Activated CD4-positive, alpha-beta memory T cell treated with anti-CD3 and anti-CD28 coated beads for 36 hours (primary cell): ENCODE data around the gene CYB561D1. TPM values are rescaled to one million over a fixed set of nuclear protein-coding genes. Genes with fewer than 3 reads are reported as not detected.

ENCODE experiments used
- CTCF ChIA-PET: fragments of 350-600 bp; sonication (Branson Sonifier 250); formaldehyde crosslinking; loops from one replicate; lab custom pipeline; 2021; ENCODE audit warnings: antibody characterized with exemption, inconsistent platforms; lab: Charles Lee
- POLR2A ChIA-PET: fragments of 350-600 bp; sonication (Branson Sonifier 250); formaldehyde crosslinking; loops from one replicate; lab custom pipeline; 2021; ENCODE audit warnings: antibody characterized with exemption; lab: Charles Lee
- DNase-seq: peaks from one replicate; pipeline ENCODE4 v3.0.0-alpha.2; 2020
- H3K27ac Mint-ChIP-seq: one replicate; pipeline ENCODE4 v1.8.0; 2021; ENCODE audit warnings: mixed read lengths
- H3K27me3 Mint-ChIP-seq: one replicate; pipeline ENCODE4 v1.8.0; 2021; ENCODE audit warnings: mixed read lengths
- H3K36me3 Mint-ChIP-seq: one replicate; pipeline ENCODE4 v1.8.0; 2021; ENCODE audit warnings: mixed read lengths
- H3K4me1 Mint-ChIP-seq: one replicate; pipeline ENCODE4 v1.8.0; 2021; ENCODE audit warnings: low read depth, mixed read lengths
- H3K4me3 Mint-ChIP-seq: one replicate; pipeline ENCODE4 v1.8.0; 2021; ENCODE audit warnings: mild to moderate bottlenecking, mixed read lengths
- H3K9me3 Mint-ChIP-seq: one replicate; pipeline ENCODE4 v1.8.0; 2021; ENCODE audit warnings: mixed read lengths
- intact Hi-C: fragments of 100-400 bp; cut with micrococcal nuclease; formaldehyde crosslinking; loops from one replicate; pipeline ENCODE4 v1.15.1; 2023
- total RNA-seq, 2 experiments: library from RNA; stranded (reverse); gene quantifications; one replicate each; pipeline ENCODE4 v1.2.3, GENCODE V29; 2021

Gene CYB561D1
- total RNA-seq, 2 experiments from 2014 or later, result 6.6 to 8.7 TPM

DNA sequence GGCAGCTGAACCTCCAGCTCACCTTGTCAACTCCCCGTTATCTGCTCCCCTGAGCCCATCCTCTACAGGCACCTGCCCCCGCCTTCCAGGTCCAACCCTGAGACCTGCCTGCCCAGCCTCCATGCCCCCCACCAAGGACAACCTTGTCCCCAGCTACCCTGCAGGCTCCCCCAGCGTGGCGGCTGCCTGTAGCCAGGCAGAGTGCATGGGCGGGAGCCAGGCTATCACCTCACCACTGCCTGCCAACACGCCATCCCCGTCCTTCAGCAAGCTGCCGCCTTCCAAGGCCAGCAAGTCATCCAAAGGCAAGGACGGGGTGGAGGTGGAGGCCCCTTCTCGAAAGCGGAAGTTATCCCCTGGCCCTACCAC is 3.0 kb upstream of the CYB561D1 start:
- DNase-seq, result no peak
- Mint-ChIP-seq H3K9me3 (no peaks in the 10 kb centered on the region), H3K4me3 (no peak overlapping the region), H3K4me1 (peaks cover 20% of the 10 kb centered on the region), H3K27me3 (no peaks in the 10 kb centered on the region), H3K36me3 (peaks cover 4% of the 10 kb centered on the region), H3K27ac (no peak overlapping the region)
- POLR2A ChIA-PET, result interaction anchor here (3.1 kb wide), 1 partner anchor 42 kb away, joined by 12 read pairs; no protein-coding TSS in a partner anchor
- intact Hi-C loops, result loop anchor here (5.0 kb wide), 2 partner anchors 126 to 389 kb away; partner anchors contain the start of genes AMPD2 and GNAT2
- CTCF ChIA-PET, result interaction anchor here (0.8 to 31.5 kb wide), 17 partner anchors 0 to 380 kb away, joined by 3 to 1096 read pairs (median 5); partner anchors contain the start of genes AMIGO1, ATXN7L2, CYB561D1 and GNAI3

DNA sequence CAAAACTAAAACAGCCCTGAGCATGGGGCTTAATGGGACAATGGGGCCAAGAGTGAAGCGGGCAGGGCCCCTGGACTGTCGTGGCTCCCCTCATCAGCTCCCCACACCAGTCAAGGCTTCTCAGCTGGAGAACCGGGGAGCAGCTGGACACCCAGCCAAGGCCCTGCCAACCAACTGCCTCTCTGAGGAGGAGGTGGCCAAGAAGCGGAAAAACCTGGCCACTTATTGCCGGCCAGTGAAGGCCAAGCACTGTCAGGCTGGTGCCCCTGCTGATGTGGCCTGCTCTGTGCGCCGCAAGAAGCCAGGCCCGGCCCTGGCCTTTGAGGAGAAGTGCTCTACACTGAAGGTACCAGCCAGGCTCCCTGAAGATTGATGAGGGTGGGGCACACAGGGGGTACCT is 2.5 kb upstream of the CYB561D1 start:
- no peak for DNase-seq
- ChIA-PET POLR2A (interaction anchor here (0.9 to 3.1 kb wide), 2 partner anchors 39 to 41 kb away, joined by 3 to 12 read pairs; no protein-coding TSS in a partner anchor), CTCF (interaction anchor here (0.9 to 31.5 kb wide), 14 partner anchors 0 to 381 kb away, joined by 3 to 1096 read pairs (median 4); partner anchors contain the start of genes AMIGO1, ATXN7L2, CYB561D1 and GNAI3)
- no peak overlapping the region for H3K27ac Mint-ChIP-seq
- peaks cover 9% of the 10 kb centered on the region for H3K36me3 Mint-ChIP-seq
- no peak overlapping the region for H3K4me3 Mint-ChIP-seq
- H3K4me1 Mint-ChIP-seq, result peaks cover 24% of the 10 kb centered on the region
- intact Hi-C loops, result loop anchor here (5.0 kb wide), 2 partner anchors 126 to 389 kb away; partner anchors contain the start of genes AMPD2 and GNAT2
- H3K9me3 Mint-ChIP-seq, result no peaks in the 10 kb centered on the region
- H3K27me3 Mint-ChIP-seq, result no peaks in the 10 kb centered on the region

DNA sequence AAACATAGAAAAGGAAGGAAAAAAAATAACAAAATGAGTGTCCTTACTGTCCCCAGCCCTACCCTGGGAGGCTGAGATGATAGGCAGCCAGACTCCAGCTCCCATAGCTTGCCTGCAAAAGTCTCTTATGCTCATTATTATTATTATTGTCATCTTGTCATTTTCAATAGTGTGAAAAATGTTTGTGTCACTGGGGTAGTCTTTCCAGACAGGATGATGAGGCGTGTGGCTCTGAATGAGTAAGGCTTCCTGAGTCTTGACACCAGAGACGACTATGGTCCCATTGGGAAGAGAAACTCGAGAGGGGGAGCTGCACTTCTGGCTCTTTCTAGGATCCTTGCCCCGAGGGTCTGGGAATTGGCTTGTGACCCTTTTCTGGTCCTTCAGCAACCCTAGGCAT is 1.1 kb upstream of the CYB561D1 start:
- DNase-seq, result no peak
- Mint-ChIP-seq H3K36me3 (peaks cover 9% of the 10 kb centered on the region), H3K9me3 (no peaks in the 10 kb centered on the region), H3K27ac (no peak overlapping the region), H3K27me3 (no peaks in the 10 kb centered on the region), H3K4me3 (no peak overlapping the region), H3K4me1 (peaks cover 35% of the 10 kb centered on the region)
- CTCF ChIA-PET, result interaction anchor here (0.6 to 31.5 kb wide), 14 partner anchors 2 to 242 kb away, joined by 3 to 1096 read pairs (median 5); partner anchors contain the start of genes AMIGO1, ATXN7L2, CELSR2 and CYB561D1
- intact Hi-C loops, result loop anchor here (5.0 kb wide), 2 partner anchors 125 to 390 kb away; partner anchors contain the start of genes AMPD2 and GNAT2
- POLR2A ChIA-PET, result interaction anchor here (1.0 to 3.4 kb wide), 5 partner anchors 9 to 67 kb away, joined by 3 to 21 read pairs (median 5); partner anchors contain the start of genes ATXN7L2, GNAI3 and PSMA5

DNA sequence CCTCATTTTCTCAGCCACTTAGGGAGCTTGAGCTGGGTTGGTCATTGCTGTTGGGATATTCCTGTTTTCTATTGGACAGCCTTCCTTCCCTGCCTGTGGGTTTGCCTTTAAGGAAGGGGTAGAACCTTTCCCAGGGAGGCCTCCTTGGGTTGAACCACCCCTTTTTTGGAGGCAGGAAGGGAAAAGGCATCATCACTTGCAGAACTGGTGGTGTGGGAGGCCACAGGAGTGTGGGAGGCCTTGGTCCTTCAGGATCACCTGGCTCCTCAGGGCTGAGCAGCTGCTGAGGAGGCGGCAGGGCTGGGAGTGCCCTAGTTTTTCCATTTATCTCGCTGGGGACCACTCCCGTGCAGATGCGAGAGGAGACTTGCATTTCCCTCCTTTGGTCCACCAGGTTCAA is 667 bp upstream of the CYB561D1 start:
- Mint-ChIP-seq H3K27me3 (no peaks in the 10 kb centered on the region), H3K4me3 (peak overlapping the region; percentile 89), H3K27ac (no peak overlapping the region), H3K4me1 (peaks cover 39% of the 10 kb centered on the region), H3K36me3 (peaks cover 9% of the 10 kb centered on the region), H3K9me3 (no peaks in the 10 kb centered on the region)
- POLR2A ChIA-PET, result interaction anchor here (1.4 to 3.4 kb wide), 5 partner anchors 9 to 67 kb away, joined by 5 to 21 read pairs (median 15); partner anchors contain the start of genes AMIGO1, ATXN7L2 and PSMA5
- CTCF ChIA-PET, result interaction anchor here (0.6 to 31.5 kb wide), 16 partner anchors 2 to 243 kb away, joined by 3 to 1096 read pairs (median 4); partner anchors contain the start of genes AMIGO1, ATXN7L2, CELSR2 and CYB561D1
- intact Hi-C loops, result loop anchor here (5.0 kb wide), 2 partner anchors 124 to 391 kb away; partner anchors contain the start of genes AMPD2 and GNAT2
- DNase-seq, result no peak

DNA sequence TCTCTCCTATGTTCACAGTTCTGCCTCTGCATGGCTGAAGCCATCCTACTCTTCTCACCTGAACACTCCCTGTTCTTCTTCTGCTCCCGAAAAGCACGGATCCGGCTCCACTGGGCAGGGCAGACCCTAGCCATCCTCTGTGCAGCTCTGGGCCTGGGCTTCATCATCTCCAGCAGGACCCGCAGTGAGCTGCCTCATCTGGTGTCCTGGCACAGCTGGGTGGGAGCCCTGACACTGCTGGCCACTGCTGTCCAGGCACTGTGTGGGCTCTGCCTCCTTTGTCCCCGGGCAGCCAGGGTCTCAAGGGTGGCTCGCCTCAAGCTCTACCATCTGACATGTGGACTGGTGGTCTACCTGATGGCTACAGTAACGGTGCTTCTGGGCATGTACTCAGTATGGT is 1.8 kb downstream of the CYB561D1 start:
- peak overlapping the region; percentile 89 for H3K4me3 Mint-ChIP-seq
- peaks cover 61% of the 10 kb centered on the region for H3K4me1 Mint-ChIP-seq
- ChIA-PET CTCF (interaction anchor here (1.3 to 31.5 kb wide), 5 partner anchors 5 to 257 kb away, joined by 4 to 1096 read pairs (median 437); partner anchors contain the start of genes AMIGO1, ATXN7L2, CYB561D1 and GPR61), POLR2A (interaction anchor here (1.1 kb wide), 1 partner anchor 9 kb away, joined by 4 read pairs; no protein-coding TSS in a partner anchor)
- no peaks in the 10 kb centered on the region for H3K9me3 Mint-ChIP-seq
- H3K36me3 Mint-ChIP-seq, result peaks cover 8% of the 10 kb centered on the region
- no peak overlapping the region for H3K27ac Mint-ChIP-seq
- DNase-seq, result no peak
- H3K27me3 Mint-ChIP-seq, result no peaks in the 10 kb centered on the region
- intact Hi-C loops, result loop anchor here (2.0 kb wide), 1 partner anchor 69 kb away; the partner anchor contains the start of gene PSMA5

DNA sequence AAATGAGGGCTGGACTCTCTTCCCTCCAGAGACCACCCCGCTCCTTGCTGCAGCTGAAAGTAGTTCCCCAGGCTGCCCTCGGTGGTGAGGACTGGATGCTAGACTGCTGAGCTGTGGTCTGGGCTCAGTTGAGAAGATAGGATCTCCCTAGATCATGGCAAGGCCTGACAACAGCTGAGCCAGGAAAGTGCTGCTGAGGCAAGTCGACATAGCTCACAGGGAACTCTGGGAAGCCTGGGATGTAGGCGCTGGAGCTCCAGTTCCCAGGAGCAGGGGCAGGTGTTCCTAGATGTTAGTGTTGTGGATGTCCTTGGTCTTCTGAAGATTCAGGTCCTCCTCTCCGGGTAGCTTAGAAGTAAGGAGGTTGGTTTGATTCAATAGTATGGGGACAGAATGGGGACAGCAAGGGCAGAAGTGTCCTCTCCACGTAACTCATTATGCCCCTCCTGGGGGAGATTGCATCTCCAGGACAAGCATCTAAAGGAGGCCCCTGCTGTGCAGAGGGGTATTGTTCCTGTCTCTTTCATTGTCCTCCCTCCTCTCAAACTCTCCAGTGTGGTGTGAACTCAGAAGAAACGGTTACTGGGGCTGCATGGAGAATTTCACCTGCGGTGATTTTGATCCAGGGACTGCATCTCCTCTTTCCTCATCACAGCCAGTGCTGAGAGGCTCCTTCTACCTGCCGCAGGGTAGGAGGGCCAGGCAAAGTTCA is 3.7 kb downstream of the CYB561D1 start:
- H3K9me3 Mint-ChIP-seq, result no peaks in the 10 kb centered on the region
- peak overlapping the region; percentile 56 for H3K27ac Mint-ChIP-seq
- H3K27me3 Mint-ChIP-seq, result no peaks in the 10 kb centered on the region
- H3K4me1 Mint-ChIP-seq, result peaks cover 79% of the 10 kb centered on the region
- ChIA-PET CTCF (interaction anchor here (0.9 to 31.5 kb wide), 9 partner anchors 5 to 143 kb away, joined by 3 to 1096 read pairs (median 6); partner anchors contain the start of genes AMIGO1, ATXN7L2, CYB561D1 and GPR61), POLR2A (interaction anchor here (1.8 to 3.3 kb wide), 3 partner anchors 11 to 33 kb away, joined by 4 to 11 read pairs (median 9); partner anchors contain the start of genes AMIGO1 and ATXN7L2)
- H3K36me3 Mint-ChIP-seq, result peaks cover 10% of the 10 kb centered on the region
- intact Hi-C loops, result no loop called here
- DNase-seq, result no peak
- H3K4me3 Mint-ChIP-seq, result no peak overlapping the region

DNA sequence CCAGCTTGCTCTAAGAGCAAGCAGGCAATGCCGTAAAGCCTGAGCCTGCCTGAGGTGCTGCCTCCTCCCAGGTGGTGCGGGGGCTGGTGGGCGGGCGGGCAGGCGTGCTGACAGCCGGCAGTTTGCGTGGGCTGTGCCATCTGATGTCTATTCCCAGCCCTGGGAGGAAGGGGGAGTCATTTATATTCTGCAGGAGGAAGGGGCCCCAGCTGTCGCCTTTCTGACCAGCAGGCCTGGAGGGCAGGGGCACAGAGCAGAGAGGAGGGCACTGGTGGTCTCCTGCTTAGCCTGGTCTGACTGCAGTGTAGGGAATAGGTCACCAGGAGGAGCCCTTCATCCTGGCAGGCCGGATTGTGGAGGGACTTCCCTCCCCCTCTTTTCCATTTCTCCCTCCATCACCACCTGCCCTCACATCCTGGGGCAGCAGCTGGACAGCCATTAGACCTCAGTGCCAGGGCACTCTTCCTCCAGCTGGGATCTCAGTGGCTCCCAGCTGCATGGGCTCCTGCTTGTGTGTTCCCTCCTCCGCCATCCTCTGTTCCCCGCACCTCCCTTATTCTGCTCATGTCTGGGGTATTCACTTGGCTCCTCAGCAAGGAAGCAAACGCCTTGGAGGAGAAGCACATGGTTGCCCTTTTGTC is 4.4 kb downstream of the CYB561D1 start:
- no peaks in the 10 kb centered on the region for H3K9me3 Mint-ChIP-seq
- CTCF ChIA-PET, result interaction anchor here (0.7 to 31.5 kb wide), 9 partner anchors 4 to 538 kb away, joined by 3 to 1096 read pairs (median 6); partner anchors contain the start of genes AMIGO1, ATXN7L2, CYB561D1 and GPR61
- POLR2A ChIA-PET, result interaction anchor here (0.6 to 3.3 kb wide), 5 partner anchors 9 to 34 kb away, joined by 3 to 11 read pairs (median 4); partner anchors contain the start of genes AMIGO1 and ATXN7L2
- H3K4me3 Mint-ChIP-seq, result no peak overlapping the region
- peak overlapping the region; percentile 56 for H3K27ac Mint-ChIP-seq
- peaks cover 10% of the 10 kb centered on the region for H3K36me3 Mint-ChIP-seq
- DNase-seq, result peak; percentile 40
- H3K27me3 Mint-ChIP-seq, result no peaks in the 10 kb centered on the region
- peaks cover 80% of the 10 kb centered on the region for H3K4me1 Mint-ChIP-seq
- intact Hi-C loops, result no loop called here

DNA sequence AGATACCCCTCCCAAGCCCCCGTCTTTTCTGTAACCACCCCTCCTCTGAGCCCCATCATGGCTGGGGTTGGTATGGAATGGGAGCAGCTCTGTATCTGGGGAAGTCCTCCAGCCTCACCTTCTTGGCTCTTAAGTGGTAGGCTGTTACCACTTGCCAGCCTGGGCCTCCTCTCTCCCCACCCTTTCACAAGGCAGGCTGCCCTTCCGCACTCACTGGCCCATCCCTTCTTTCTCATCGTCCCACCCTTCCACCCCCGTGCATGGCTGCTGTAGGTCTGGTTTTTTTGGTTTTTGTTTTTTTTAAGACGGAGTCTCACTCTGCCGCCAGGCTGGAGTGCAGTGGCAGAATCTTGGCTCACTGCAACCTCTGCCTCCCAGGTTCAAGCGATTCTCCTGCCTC is 5.2 kb downstream of the CYB561D1 start:
- Mint-ChIP-seq H3K27ac (peak overlapping the region; percentile 38), H3K27me3 (no peaks in the 10 kb centered on the region), H3K4me1 (peaks cover 85% of the 10 kb centered on the region), H3K9me3 (no peaks in the 10 kb centered on the region), H3K4me3 (no peak overlapping the region), H3K36me3 (peaks cover 10% of the 10 kb centered on the region)
- intact Hi-C loops, result no loop called here
- ChIA-PET POLR2A (interaction anchor here (0.6 to 3.3 kb wide), 5 partner anchors 8 to 33 kb away, joined by 3 to 11 read pairs (median 4); partner anchors contain the start of genes AMIGO1 and ATXN7L2), CTCF (interaction anchor here (0.6 to 31.5 kb wide), 11 partner anchors 3 to 537 kb away, joined by 3 to 1096 read pairs (median 4); partner anchors contain the start of genes AMIGO1, ATXN7L2, CYB561D1 and GPR61)
- no peak for DNase-seq

DNA sequence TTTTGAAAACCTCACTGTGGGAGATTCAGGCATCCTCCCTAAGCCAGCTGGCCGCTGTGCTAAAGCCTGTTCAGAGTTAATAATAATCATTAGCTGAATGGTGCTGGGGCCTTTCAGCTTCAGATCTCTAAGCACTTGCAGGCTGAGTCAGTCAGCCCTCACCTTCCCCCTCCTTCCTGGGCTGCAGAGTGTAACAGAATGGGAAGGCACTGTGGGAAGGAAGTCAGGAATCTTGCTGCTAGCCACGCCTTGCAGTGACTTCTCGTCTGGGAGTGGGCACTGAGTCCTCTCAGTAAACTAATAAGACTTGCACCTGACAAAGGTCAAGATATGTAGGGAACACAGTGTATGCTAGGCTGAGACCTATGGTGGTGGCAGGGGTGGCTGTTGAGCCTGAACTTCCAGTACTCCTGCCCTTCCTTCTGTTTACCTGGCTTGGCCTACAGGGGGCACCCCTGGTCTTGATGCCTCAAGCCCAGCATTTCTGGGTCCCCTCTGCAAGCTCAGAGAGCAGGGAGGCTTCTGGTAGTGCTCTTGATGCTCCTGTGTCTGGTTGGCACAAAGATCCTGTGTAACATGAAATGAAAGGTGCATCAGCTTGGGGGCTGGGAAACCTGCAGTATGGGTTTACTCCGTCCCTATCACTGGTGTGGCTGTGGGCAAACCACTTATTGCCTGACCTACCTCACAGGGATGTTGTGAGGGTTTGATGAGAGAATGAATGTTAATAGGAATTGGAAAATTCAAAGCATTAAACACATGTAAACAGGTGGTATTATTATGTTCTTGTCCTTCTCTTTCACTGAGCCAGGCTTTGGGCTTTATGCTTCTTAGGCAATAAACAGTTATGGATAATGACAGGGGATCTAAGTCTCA is 6.0 kb downstream of the CYB561D1 start:
- Mint-ChIP-seq H3K4me1 (peaks cover 88% of the 10 kb centered on the region), H3K27ac (peak overlapping the region; percentile 38), H3K9me3 (no peaks in the 10 kb centered on the region), H3K36me3 (peaks cover 10% of the 10 kb centered on the region), H3K27me3 (no peaks in the 10 kb centered on the region), H3K4me3 (no peak overlapping the region)
- intact Hi-C loops, result loop anchor here (1.0 to 5.0 kb wide), 2 partner anchors 32 to 122 kb away; no protein-coding TSS in a partner anchor
- ChIA-PET POLR2A (interaction anchor here (2.8 to 3.3 kb wide), 2 partner anchors 9 to 31 kb away, joined by 9 to 11 read pairs; partner anchors contain the start of gene AMIGO1), CTCF (interaction anchor here (0.6 to 31.5 kb wide), 10 partner anchors 2 to 250 kb away, joined by 3 to 1096 read pairs (median 4); partner anchors contain the start of genes AMIGO1, ATXN7L2, CELSR2 and CYB561D1)
- peak; percentile 70 for DNase-seq

DNA sequence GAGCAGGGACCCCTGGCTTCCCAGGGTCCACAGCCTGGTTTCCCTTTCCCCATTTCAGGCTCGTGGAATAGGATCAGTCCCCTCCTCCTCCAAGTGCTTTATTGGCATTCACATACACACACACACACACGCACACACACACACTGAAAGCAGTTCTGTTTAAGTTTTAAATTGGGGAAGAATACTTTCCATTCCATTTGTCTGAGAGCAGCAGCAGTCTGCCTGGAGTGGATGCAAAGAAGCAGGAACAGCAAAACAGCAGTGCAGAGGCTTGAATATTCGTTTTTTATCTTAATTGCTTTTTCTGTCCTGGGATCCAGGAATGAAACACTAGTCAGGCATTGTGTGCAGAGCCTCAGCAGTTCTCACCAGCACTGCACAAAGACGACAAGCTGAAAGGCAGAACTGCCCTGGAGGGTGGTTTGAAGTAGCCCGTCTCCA is 7.1 kb downstream of the CYB561D1 start:
- no peaks in the 10 kb centered on the region for H3K9me3 Mint-ChIP-seq
- POLR2A ChIA-PET, result interaction anchor here (2.8 kb wide), 1 partner anchor 17 kb away, joined by 11 read pairs; the partner anchor contains the start of gene ATXN7L2
- H3K4me3 Mint-ChIP-seq, result no peak overlapping the region
- H3K4me1 Mint-ChIP-seq, result peaks cover 88% of the 10 kb centered on the region
- H3K27ac Mint-ChIP-seq, result peak overlapping the region; percentile 54
- intact Hi-C loops, result loop anchor here (1.0 to 5.0 kb wide), 2 partner anchors 31 to 121 kb away; no protein-coding TSS in a partner anchor
- CTCF ChIA-PET, result interaction anchor here (0.6 to 31.5 kb wide), 6 partner anchors 1 to 249 kb away, joined by 3 to 1096 read pairs (median 232); partner anchors contain the start of genes AMIGO1, ATXN7L2, CYB561D1 and GPR61
- no peaks in the 10 kb centered on the region for H3K27me3 Mint-ChIP-seq
- peaks cover 9% of the 10 kb centered on the region for H3K36me3 Mint-ChIP-seq
- no peak for DNase-seq
